Stimulated activated CD8-positive, alpha-beta memory T cell treated with anti-CD3 and anti-CD28 coated beads, Interleukin-12 subunit alpha, Interleukin-12 subunit beta, amount 100 ng/mL, for 24 hours (primary cell): ENCODE results near the gene PACSIN2.
"Not testable (repeated sequence)": the region's sequence is repeated elsewhere in the genome, so short reads cannot be mapped to it uniquely, and the experiment has no call there.

Experiments
- DNase-seq: peaks from one replicate; pipeline ENCODE4 v3.0.0-alpha.2; 2020; ENCODE audit errors: extremely low read depth

The PACSIN2 gene

GRCh38 chr22:42926104-42926503, 88.8 kb downstream of the PACSIN2 start:
- DNase-seq, result no peak

GRCh38 chr22:42925598-42925997, 89.4 kb downstream of the PACSIN2 start:
- no peak for DNase-seq

GRCh38 chr22:42925031-42925430, 89.9 kb downstream of the PACSIN2 start:
- not testable (repeated sequence) for DNase-seq

- DNase-seq, result no peak
These were observed 90.5 kb downstream of the PACSIN2 start for GRCh38 chr22:42924436-42924835.

GRCh38 chr22:42922374-42923191, 92.4 kb downstream of the PACSIN2 start:
- DNase-seq, result no peak

GRCh38 chr22:42920101-42920820, 94.7 kb downstream of the PACSIN2 start:
- DNase-seq, result no peak

GRCh38 chr22:42919199-42919598, 95.8 kb downstream of the PACSIN2 start:
- no peak for DNase-seq

GRCh38 chr22:42918500-42918899, 96.4 kb downstream of the PACSIN2 start:
- DNase-seq, result no peak

- not testable (repeated sequence) for DNase-seq
These were observed 97.6 kb downstream of the PACSIN2 start for GRCh38 chr22:42917358-42917757.

- DNase-seq, result no peak
These were observed 98.8 kb downstream of the PACSIN2 start for GRCh38 chr22:42915980-42916765.

GRCh38 chr22:42914511-42915076, 100.4 kb downstream of the PACSIN2 start:
- no peak for DNase-seq

GRCh38 chr22:42913874-42914510, 101.0 kb downstream of the PACSIN2 start:
- no peak for DNase-seq

- no peak for DNase-seq
These were observed 102.9 kb downstream of the PACSIN2 start for GRCh38 chr22:42912059-42912458.

GRCh38 chr22:42910221-42910942, 104.6 kb downstream of the PACSIN2 start:
- no peak for DNase-seq

GRCh38 chr22:42909363-42910058, 105.4 kb downstream of the PACSIN2 start:
- DNase-seq, result no peak

- DNase-seq, result no peak
These were observed 106.6 kb downstream of the PACSIN2 start for GRCh38 chr22:42908374-42908746.

- no peak for DNase-seq
These were observed 107.3 kb downstream of the PACSIN2 start for GRCh38 chr22:42907404-42908373.

- DNase-seq, result no peak
These were observed 108.2 kb downstream of the PACSIN2 start for GRCh38 chr22:42906605-42907348.
